22Rv1 (cell line): ENCODE results near the gene MAGI2.

Source experiments
- ZFX ChIP-seq: fragments of 450-650 bp; IDR thresholded peaks from 2 replicates; pipeline ENCODE4 v1.6.1; 2017; ENCODE audit warnings: antibody characterized with exemption, borderline replicate concordance
- TF ChIP-seq, protein P1 (sequence below): fragments of 450-650 bp; IDR thresholded peaks from 2 replicates; pipeline ENCODE4 v1.5.1; 2017; ENCODE audit warnings: mild to moderate bottlenecking

DNA sequence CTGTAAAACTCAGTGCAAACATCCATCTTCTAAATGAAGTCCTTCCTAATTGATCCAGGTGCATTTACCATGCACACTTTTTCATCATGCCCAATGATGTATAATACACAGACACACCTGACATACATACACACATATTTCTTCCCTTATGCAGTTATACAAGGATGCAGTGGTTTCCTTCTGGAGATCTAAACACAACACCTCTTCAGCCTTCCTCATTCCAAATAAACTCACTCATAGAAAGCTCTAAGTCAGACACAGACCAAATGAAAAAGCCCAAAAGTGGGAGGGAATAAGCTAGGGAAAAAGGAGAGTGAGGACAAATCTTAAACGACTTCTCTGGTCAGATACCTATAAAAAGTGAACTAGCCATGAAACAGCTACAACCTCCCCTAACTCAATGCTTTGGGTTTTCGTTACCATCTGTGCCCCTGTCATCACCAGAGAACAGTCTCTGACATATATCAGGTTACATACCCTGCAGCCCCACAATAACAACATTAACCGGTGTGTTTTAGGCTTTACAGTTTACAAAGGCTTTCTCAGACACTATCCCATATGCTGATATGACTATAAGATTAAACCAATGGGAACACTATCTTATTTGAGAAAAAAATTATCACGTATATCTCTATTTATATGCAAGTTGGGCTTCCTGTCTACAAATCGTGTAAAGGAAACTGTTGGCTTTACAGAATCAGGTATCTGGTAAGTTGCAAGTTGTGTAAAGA is 979.7 kb downstream of the MAGI2 start:
- TF ChIP-seq, protein P1, sequence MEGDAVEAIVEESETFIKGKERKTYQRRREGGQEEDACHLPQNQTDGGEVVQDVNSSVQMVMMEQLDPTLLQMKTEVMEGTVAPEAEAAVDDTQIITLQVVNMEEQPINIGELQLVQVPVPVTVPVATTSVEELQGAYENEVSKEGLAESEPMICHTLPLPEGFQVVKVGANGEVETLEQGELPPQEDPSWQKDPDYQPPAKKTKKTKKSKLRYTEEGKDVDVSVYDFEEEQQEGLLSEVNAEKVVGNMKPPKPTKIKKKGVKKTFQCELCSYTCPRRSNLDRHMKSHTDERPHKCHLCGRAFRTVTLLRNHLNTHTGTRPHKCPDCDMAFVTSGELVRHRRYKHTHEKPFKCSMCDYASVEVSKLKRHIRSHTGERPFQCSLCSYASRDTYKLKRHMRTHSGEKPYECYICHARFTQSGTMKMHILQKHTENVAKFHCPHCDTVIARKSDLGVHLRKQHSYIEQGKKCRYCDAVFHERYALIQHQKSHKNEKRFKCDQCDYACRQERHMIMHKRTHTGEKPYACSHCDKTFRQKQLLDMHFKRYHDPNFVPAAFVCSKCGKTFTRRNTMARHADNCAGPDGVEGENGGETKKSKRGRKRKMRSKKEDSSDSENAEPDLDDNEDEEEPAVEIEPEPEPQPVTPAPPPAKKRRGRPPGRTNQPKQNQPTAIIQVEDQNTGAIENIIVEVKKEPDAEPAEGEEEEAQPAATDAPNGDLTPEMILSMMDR: no peak
- TF ChIP-seq ZFX: no peak
